GM19238 (cell line): ENCODE results near the gene ADCYAP1R1.

Source experiments
- DNase-seq: peaks from one replicate; pipeline ENCODE4 v3.0.0; 2011; ENCODE audit warnings: low spot score; ENCODE audit not compliant: insufficient read length

Gene ADCYAP1R1

DNA sequence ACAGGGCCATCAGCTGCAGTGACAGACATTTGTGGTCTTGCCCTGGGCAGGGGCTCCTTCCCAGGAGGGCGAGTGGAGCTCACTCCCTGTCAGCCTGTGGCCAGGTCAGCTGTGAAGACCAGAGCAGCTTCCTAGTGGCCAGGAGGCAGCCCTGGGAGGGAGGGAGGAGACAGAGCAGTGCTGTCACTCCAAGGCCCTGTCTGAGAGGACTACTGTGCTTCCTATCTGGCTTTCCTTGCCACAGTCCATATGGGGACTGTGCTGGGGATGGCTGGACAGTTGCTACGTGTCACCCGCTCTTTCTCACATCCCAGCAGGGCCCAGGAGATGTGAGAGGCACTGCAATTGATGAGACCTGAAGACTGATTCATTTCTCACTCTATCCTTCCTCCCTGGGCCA is 15.2 kb upstream of the ADCYAP1R1 start:
- no peak for DNase-seq

GRCh38 chr7:31043051-31043471 is 9.0 kb upstream of the ADCYAP1R1 start:
- DNase-seq, result no peak

- no peak for DNase-seq
These were observed 7.6 kb upstream of the ADCYAP1R1 start for GRCh38 chr7:31044529-31044928.

DNA sequence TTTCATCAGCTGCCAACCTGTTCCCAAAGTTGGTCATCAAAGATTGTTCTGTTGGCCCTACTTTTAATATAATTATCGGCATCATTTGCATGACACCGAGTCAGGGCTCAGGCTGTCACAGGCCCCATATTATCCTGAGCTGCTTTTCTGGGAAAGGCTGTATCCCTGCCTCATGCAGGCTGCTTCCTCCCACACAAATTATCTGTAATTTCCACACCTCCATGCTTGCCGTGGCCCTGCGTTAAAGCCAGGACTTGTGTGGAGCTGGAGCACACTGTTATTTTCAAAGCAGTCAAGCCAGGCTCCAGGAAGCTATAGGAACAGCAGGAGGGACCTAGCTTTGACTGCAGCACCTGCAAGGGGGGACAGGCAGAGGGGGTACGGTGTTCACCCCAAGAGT is 5.4 kb upstream of the ADCYAP1R1 start:
- no peak for DNase-seq

DNA sequence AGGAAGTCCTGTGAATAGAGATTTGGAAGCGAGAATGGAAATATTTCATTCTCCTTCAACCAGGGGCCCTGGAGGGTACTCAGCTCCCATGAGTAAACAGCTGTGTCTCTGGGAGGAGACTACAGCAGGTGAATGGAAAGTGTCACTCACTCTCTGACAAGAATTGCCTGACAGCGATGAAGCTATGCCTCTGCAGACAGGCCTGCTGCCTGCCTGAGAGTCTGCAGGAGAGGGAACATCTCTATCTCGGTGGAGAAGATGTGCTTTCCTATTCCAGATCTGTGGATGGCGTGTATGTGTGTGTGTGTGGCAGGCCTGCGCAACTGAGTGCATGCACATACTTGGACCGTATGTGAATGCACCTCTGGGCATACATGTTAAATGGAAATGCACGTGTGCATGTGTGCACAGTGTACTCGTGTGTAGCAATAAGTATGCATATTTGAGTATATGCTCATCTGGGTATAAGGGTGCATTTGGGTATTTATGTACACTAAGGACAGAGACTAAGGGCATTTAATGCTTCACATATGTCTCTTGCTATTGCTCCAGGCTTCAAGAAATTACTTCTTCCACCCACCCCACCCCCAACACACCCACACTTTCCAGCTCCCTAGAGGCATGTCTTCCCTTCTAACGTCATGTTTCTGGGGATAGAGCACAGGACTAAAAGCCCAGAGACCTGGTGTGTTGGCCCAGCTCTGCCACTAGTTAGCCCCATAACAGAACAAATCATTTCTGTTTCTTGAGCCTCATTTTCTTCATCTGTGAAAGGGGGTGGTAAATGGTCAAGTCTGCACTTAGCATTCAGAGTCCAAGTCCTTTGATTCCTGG is 4.6 kb upstream of the ADCYAP1R1 start:
- DNase-seq, result no peak

- no peak for DNase-seq
These were observed 2.9 kb upstream of the ADCYAP1R1 start for GRCh38 chr7:31049005-31049765.

GRCh38 chr7:31052487-31052840 is 356 bp downstream of the ADCYAP1R1 start:
- DNase-seq, result no peak

DNA sequence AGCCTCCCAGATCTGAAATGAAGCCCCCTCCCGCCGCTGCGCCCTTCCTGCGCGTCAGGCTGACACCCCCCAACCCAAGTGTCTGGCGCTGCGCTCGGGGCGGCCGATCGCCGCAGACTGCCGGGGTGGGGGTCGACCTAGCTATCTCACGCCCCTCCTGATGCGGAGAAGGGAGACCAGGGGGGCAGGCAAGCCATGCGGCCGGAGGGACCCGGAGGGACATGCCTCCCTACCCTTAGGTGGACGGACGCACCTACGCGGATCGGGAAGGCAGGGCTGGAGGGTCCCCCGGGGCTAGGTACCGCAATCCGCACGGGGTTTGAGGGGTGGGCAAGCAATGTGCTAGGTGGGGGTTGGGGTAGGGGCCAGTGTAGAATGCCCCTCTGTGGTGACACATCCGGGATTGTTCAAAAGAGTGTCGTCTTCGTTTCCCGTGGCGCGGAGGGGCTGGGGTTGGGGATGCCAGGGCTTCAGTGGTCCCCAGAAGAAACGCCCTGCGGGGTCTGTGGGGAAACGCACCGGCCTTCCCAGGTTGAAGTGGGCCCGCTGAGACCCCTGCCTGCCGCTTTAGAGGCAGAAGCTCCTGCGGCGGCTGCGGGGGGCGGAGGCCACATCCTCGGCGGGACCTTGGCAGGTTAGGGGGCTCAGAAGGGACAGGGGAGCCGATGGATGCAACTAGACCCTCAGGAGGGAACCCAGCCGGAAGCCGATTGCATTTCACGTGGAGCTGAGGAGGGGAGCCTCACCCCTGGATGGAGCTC is 913 bp downstream of the ADCYAP1R1 start:
- DNase-seq, result no peak

GRCh38 chr7:31053986-31054385 is 1.9 kb downstream of the ADCYAP1R1 start:
- DNase-seq, result no peak

DNA sequence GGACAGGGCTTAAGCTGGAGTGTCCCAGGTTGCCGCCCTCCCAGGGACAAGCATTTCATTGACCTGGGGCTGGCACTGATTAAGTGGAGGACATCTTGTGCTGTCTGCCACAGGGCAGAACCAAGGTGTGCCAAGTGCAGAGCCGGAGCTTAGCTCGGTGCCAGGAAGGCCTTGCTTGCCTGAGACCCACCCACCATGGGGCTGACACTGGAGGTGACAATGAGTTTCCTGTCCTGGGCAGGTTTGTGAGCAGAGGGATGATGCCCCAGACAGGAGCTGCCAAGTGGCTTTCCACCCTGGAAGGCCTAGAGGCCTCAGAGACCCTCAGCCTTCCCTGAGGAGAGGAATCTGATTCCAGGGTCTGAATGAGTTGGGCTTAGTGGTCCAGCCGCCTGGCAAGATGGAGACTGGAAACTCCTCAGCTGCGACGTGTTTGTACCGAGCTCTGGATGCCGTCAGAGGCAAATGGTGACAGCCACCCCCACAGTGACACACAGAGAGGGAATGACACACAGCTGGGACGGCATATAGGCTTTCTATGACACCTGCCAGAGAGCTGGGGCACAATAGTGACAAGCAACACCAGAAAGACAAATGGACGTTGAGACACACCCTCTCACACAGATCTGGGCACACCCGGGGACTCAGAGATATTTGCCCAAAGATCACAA is 2.6 kb downstream of the ADCYAP1R1 start:
- DNase-seq, result no peak

GRCh38 chr7:31055471-31055870 is 3.4 kb downstream of the ADCYAP1R1 start:
- DNase-seq, result no peak

DNA sequence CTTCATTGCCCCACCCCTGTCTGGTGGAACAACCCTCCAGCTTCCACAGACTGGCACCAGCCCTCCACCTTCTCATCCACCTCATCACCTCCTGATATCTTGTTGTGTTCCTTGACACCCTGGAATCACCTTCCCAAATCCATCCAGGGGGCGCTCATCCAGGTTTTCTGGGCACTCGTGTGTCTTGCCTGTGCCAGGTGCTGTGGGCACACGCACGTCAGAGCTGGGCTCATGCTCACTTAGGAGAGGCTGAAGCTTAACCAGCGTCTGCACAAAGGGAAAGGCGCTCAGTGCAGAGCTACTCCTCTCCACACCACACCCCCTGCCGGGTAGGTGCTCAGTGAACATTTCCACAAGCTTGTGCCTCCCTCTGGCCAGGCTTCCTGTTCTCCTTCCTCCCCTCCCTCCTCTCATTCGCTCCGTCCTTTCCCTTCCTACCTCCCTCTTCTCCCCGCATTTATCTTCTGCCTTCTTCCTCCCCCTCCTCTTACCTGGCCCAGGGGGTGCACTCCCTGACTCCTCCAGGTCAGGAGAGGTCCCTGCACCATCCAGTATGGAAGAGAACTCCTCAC is 4.8 kb downstream of the ADCYAP1R1 start:
- no peak for DNase-seq

DNA sequence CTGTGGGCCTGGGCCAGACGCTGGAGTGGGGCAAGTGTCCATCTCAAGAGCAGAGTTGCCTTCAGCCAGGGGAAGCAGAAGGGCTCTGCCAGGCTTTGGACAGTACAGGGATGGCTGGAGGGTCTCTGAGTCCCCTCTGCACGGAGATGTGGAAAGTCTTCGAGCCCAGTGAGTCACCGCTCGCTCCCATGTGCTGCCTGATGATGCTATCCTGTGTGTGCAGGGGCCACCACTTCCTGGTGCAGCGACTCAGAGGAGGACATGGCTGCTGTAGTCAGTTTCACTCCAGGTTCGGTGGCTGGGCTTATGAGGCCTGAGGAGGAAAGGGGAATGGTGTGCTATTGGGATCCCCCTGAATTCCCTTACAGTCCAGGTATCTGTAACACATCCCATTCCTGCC is 6.0 kb downstream of the ADCYAP1R1 start:
- no peak for DNase-seq

DNA sequence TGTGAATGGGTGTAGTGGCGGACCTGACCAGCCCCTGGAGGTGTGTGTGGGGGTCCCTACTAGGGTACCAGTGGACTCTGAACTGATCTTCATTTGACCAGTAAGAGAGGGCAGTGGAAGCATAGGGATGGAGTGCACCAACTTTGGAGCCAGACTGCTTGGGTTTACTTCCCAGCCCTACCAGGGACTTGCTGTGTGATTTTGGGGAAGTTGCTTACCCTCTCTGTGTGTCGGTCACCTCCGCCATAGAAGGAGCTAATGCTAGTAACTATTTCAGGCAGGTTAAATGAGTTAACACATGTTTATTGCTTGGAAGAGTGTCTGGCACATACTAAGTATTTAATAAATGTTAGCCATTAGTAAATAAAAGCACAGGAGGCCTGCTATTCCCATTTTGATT is 6.6 kb downstream of the ADCYAP1R1 start:
- DNase-seq, result no peak

- no peak for DNase-seq
These were observed 7.4 kb downstream of the ADCYAP1R1 start for GRCh38 chr7:31059551-31059950.

- DNase-seq, result no peak
These were observed 9.1 kb downstream of the ADCYAP1R1 start for GRCh38 chr7:31061185-31061584.

GRCh38 chr7:31062746-31063435 is 10.8 kb downstream of the ADCYAP1R1 start:
- DNase-seq, result no peak

DNA sequence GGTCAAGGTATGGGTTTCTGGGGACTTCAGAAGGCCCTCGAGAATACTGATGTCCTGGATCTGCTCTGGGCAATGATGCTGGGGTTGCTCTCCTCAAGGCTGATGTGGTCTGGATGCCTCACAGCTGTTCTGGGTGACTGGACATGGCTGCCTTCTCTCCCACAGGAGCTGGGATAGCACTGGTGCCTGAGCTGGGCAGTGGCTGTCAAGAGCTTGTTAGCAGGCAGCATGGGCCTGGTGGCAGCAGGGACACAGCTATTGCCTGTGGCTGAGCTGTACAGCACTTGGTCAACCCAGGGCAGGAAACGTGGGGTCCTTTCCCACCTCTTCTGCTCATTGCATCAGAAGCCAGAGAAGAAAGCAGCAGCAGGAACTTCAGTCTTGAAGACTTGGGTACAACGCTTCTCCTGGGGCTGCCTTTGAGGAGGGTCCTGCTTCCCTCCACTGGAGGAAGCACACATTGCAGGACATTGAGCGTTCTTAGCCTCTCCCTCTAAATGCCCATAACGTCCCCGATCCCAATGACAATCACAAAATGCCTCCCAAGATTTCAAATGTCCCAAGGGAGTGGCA is 13.0 kb downstream of the ADCYAP1R1 start:
- no peak for DNase-seq

DNA sequence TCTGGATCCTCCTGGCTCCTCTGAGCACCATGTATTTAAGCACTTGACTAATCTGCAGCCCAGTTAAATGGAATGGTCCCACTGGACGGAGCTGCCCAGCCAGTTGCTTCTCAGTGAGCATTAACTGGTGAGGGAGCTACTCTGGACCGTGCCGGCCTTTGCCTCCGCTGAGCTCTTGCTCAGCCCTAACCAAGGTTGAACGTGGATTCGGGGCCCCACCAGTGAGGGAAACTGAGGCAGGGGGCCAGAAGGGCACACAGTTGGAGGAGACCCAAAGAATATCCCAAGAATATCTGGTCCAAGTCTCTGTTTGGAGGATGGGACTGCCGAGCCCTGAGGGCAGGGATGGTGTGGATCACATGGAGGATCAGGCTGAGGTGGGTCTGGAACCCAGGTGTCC is 13.7 kb downstream of the ADCYAP1R1 start:
- DNase-seq, result no peak

DNA sequence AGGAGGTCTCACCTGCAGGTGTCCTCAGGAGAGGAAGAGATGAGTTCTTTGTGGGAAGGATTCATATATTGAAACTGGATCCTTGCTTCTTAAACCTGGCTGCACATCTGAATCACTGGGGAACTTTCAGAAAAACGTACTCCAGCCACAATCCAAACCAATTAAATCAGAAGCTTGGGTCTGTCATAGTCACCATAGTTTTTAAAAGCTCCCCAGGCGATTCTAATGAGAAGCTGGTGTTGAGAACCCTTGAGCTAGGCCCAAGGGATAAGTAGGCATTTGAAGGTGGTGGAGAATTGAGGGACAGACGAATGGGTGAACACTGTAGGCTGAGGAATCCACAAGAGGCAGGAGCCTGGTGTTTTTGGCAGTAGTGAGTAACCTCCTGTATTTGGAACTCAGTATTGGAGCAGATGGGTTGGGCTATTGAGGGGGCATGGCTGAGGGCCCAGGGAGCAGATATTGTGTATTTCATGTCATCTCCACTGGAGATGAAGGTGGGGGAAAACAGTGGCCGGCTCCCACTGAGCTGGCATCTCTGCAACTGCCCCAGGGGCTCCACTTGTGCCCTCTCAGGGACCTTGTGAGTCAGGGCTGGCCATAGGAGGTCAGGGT is 14.5 kb downstream of the ADCYAP1R1 start:
- no peak for DNase-seq
